GM12878 (cell line): ENCODE data around the gene CALHM3.
A peak's percentile ranks its signal among the peaks of the same experiment; 100 is the strongest.

ENCODE experiments used
- CEBPB ChIP-seq, 2 experiments: fragments of 150-350 bp in 1 of 2; IDR thresholded peaks; 2 replicates each; pipeline ENCODE4 v1.6.1; 2012 to 2014; ENCODE audit warnings: low read depth in 2 of 2, low read length in 2 of 2, borderline replicate concordance in 1 of 2, inconsistent platforms in 1 of 2
- CTCF ChIP-seq, 3 experiments: IDR thresholded peaks in 2 of 3; conservative IDR thresholded peaks in 1 of 3; 2 replicates each; pipeline ENCODE4 v1.5.1; 2011; ENCODE audit warnings: low read depth in 3 of 3, low read length in 3 of 3, mild to moderate bottlenecking in 3 of 3, control low read depth in 2 of 3, moderate library complexity in 2 of 3, inconsistent platforms in 1 of 3, mixed read lengths in 1 of 3; ENCODE audit not compliant: control insufficient read depth in 2 of 3, insufficient read depth in 1 of 3; ENCODE audit errors: extremely low read depth in 1 of 3
- EP300 ChIP-seq, 2 experiments: fragments of 150-350 bp in 1 of 2; IDR thresholded peaks; 2 replicates each; pipeline ENCODE4 v1.6.1; 2011 to 2012; ENCODE audit warnings: low read depth in 2 of 2, low read length in 2 of 2, borderline replicate concordance in 1 of 2, improper control_type of control experiment in 1 of 2, inconsistent platforms in 1 of 2; ENCODE audit not compliant: control insufficient read depth in 1 of 2
- FOS ChIP-seq: IDR thresholded peaks from 3 replicates; pipeline ENCODE4 v1.6.1; 2011; ENCODE audit warnings: borderline replicate concordance; ENCODE audit not compliant: insufficient read length; ENCODE audit errors: extremely low read depth
- RCOR1 ChIP-seq: conservative IDR thresholded peaks from 2 replicates; pipeline ENCODE4 v1.6.1; 2012; ENCODE audit warnings: low read depth, low read length, improper control_type of control experiment
- REST ChIP-seq: IDR thresholded peaks from 2 replicates; pipeline ENCODE4 v1.6.1; 2012; ENCODE audit warnings: mild to moderate bottlenecking, low read depth, low read length
- RFX5 ChIP-seq: IDR thresholded peaks from 2 replicates; pipeline ENCODE4 v1.6.1; 2011; ENCODE audit warnings: low read depth, low read length, improper control_type of control experiment
- SREBF2 ChIP-seq: IDR thresholded peaks from 2 replicates; pipeline ENCODE4 v1.6.1; 2012; ENCODE audit warnings: mild to moderate bottlenecking, low read length
- SRF ChIP-seq, 2 experiments: IDR thresholded peaks; 2 replicates each; pipeline ENCODE4 v1.6.1; 2011; ENCODE audit warnings: low read depth in 2 of 2, low read length in 2 of 2, mild to moderate bottlenecking in 1 of 2, moderate library complexity in 1 of 2
- TCF7 ChIP-seq: IDR thresholded peaks from 2 replicates; pipeline ENCODE4 v1.6.1; 2014; ENCODE audit warnings: antibody characterized with exemption, borderline replicate concordance
- WRNIP1 ChIP-seq: IDR thresholded peaks from 2 replicates; pipeline ENCODE4 v1.6.1; 2011; ENCODE audit warnings: low read depth, low read length, improper control_type of control experiment, borderline replicate concordance

- TF ChIP-seq CTCF (IDR thresholded peaks at IDR 0.05 in 2 of 3, conservative IDR thresholded peaks at IDR 0.05 in 1 of 3; ENCODE audit: control insufficient read depth in 2 of 3, extremely low read depth in 1 of 3, insufficient read depth in 1 of 3, low read depth in 3 of 3, low read length in 3 of 3) (peak; percentile 55 to 80 (median 67)), FOS (no peak), RFX5 (no peak), TCF7 (no peak), RCOR1 (no peak), WRNIP1 (no peak), EP300 (IDR thresholded peaks at IDR 0.05; ENCODE audit: borderline replicate concordance in 1 of 2, control insufficient read depth in 1 of 2, low read depth in 2 of 2, low read length in 2 of 2) (no peak), SRF (IDR thresholded peaks at IDR 0.05; ENCODE audit: low read depth in 2 of 2, low read length in 2 of 2) (no peak), SREBF2 (no peak), CEBPB (IDR thresholded peaks at IDR 0.05; ENCODE audit: borderline replicate concordance in 1 of 2, low read depth in 2 of 2, low read length in 2 of 2) (no peak), REST (no peak)
Measured at GRCh38 chr10:103476046-103476768, 2.8 kb downstream of the CALHM3 start.
